Measurements from ENCODE around the gene TMBIM4.
"Not testable (repeated sequence)": the region's sequence is repeated elsewhere in the genome, so short reads cannot be mapped to it uniquely, and the experiment has no call there.

TMBIM4 gene

GRCh38 chr12:66169221-66170170 is at the start of gene TMBIM4:
TMBIM4 (minus strand) TSS chr12:66169996; CDS start chr12:66169951, 45 bp downstream.
- no peak for FAIRE-seq

GRCh38 chr12:66217342-66217917 is 47.6 kb upstream of the TMBIM4 start:
- FAIRE-seq (no peak), DNase-seq (ENCODE audit: insufficient read length, low spot score) (no peak)
- TF ChIP-seq, protein P1, sequence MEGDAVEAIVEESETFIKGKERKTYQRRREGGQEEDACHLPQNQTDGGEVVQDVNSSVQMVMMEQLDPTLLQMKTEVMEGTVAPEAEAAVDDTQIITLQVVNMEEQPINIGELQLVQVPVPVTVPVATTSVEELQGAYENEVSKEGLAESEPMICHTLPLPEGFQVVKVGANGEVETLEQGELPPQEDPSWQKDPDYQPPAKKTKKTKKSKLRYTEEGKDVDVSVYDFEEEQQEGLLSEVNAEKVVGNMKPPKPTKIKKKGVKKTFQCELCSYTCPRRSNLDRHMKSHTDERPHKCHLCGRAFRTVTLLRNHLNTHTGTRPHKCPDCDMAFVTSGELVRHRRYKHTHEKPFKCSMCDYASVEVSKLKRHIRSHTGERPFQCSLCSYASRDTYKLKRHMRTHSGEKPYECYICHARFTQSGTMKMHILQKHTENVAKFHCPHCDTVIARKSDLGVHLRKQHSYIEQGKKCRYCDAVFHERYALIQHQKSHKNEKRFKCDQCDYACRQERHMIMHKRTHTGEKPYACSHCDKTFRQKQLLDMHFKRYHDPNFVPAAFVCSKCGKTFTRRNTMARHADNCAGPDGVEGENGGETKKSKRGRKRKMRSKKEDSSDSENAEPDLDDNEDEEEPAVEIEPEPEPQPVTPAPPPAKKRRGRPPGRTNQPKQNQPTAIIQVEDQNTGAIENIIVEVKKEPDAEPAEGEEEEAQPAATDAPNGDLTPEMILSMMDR (IDR thresholded peaks at IDR 0.05; ENCODE audit: insufficient read depth, missing control alignments): no peak

More at GRCh38 chr12:66169221-66170170, at the start of gene TMBIM4:
- peak; percentile 37 for DNase-seq (ENCODE audit: insufficient read length, low spot score)
- TF ChIP-seq, protein P1 (IDR thresholded peaks at IDR 0.05; ENCODE audit: insufficient read depth, missing control alignments): peak; percentile 35

DNA sequence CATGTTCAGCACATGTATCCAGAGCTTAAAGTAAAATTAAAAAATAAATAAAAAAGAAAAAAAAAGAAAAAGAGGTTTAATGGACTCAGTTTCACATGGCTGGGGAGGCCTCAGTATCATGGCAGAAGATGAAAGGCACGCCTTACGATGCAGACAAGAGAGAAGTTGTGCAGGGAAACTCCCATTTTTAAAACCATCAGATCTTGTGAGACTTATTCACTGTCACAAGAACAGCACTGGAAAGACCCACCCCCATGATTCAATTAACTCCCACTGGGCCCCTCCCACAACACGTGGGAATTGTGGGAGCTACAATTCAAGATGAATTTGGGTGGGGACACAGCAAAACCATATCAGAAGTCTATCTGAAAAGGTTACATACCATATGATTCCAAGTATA is 43.2 kb upstream of the TMBIM4 start:
- not testable (repeated sequence) for DNase-seq (ENCODE audit: insufficient read length, low spot score); FAIRE-seq

GRCh38 chr12:66211573-66211972 is 41.8 kb upstream of the TMBIM4 start:
- not testable (repeated sequence) for FAIRE-seq; DNase-seq (ENCODE audit: insufficient read length, low spot score)

DNA sequence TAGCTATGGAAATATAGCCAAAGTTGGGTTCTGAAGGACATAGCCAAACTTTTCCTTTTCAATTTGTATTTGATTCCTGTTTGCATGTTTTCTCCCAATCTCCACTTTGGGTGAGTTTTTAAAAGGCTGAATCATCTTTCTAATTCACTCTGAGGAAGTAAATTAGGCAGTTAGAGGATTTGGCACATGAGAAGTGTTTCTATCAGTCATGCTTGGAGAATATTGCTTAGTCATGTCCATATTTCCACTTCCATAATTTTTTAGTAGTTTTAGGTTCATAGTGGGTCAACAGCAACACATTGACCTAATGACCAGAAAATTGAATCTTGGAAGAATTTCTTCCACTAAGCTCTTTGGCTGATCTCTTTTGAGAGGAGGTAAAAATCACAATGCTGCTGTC is 41.0 kb upstream of the TMBIM4 start:
- TF ChIP-seq, protein P1 (IDR thresholded peaks at IDR 0.05; ENCODE audit: insufficient read depth, missing control alignments): no peak
- DNase-seq (ENCODE audit: insufficient read length, low spot score) (no peak), FAIRE-seq (no peak)

- DNase-seq (ENCODE audit: insufficient read length, low spot score) (no peak), FAIRE-seq (no peak)
- TF ChIP-seq, protein P1 (IDR thresholded peaks at IDR 0.05; ENCODE audit: insufficient read depth, missing control alignments): no peak
These were observed 36.3 kb upstream of the TMBIM4 start for GRCh38 chr12:66206141-66206540.

GRCh38 chr12:66203820-66204219 is 34.0 kb upstream of the TMBIM4 start:
- TF ChIP-seq, protein P1 (IDR thresholded peaks at IDR 0.05; ENCODE audit: insufficient read depth, missing control alignments): no peak
- FAIRE-seq: no peak
- DNase-seq (ENCODE audit: insufficient read length, low spot score): no peak

All from D721Med (cell line).